ENCODE data around the gene RIPK4.
"Not testable (repeated sequence)": the region's sequence is repeated elsewhere in the genome, so short reads cannot be mapped to it uniquely, and the experiment has no call there.

RIPK4 gene

DNA sequence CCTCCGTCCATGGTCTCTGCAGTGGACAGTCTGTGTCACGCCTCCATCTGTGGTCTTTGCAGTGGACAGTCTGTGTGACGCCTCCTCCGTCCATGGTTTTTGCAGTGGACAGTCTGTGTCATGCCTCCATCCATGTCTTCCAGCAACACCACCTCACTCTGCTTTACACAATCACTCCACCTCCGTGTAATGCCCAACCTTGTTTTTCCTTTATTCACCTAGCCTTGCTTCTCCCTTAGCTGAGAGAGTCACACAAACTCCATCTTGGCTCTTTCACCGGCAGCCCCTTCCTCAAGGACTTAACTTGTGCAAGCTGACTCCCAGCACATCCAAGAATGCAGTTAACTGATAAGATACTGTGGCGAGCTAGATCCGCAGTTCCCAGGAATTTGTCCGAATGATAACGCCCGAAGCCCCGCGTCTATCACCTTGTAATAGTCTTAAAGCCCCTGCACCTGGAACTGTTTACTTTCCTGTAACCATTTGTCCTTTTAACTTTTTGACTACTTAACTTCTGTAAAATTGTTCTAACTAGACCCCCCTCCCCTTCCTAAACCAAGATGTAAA is 52.5 kb downstream of the RIPK4 start:
- not testable (repeated sequence) for DNase-seq (ENCODE audit: low read depth in 2 of 2)

DNA sequence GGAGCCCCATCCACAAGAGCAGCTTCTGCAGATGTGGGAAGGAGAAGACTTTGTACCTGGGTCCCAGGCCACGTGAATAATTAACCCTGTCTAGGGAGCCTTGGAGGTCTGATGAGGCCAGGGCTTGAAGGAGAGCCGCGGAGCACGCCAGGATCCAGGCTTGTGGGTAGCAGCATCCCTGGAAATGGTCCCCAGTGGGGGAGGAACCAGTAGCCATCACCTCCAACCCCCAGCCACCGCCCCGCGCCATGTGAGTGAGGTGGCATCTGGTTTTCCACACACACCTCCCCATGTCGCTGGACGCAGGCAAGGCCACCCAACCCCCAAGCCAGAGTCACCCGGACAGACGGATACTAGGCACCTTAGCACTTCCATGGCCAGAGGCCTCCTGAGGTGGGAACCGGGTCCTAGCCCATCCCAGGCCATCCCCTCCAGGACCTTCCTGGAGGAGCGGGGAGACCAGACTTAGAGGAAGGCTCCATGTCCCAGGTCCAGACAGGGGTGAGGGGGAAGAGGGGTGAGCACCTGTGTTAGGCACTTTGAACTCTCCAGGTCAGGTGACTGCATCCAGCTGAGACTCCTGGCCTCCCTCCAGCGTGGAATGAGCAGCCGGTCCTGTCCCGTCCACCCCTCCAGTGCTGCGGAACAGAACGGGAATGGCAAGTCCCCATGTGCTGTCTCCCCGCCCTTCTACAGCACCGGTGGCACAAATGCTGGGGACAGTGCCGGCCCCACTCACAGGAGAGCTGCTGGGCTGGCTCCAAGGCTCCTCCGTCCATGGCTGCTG is 53.2 kb downstream of the RIPK4 start:
- DNase-seq (ENCODE audit: low read depth in 2 of 2): no peak

DNA sequence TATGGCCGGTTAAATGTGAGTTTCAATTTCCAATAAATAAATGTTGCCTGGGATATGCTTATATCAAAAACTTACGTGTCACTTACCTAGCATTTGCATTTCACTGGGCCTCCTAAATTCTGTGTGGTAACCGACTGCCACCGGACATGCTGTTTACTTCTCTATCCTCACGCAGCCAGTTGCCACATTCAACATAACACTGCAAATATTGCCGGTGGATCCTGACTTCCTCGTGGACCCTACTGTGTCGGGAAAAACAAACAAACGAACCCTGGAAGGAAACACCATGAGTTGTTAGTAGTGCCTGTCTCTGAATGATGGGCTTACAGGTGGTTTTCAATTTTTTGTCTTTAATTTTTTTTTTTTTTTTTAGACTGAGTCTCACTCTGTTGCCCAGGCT is 54.1 kb downstream of the RIPK4 start:
- DNase-seq (ENCODE audit: low read depth in 2 of 2): no peak

DNA sequence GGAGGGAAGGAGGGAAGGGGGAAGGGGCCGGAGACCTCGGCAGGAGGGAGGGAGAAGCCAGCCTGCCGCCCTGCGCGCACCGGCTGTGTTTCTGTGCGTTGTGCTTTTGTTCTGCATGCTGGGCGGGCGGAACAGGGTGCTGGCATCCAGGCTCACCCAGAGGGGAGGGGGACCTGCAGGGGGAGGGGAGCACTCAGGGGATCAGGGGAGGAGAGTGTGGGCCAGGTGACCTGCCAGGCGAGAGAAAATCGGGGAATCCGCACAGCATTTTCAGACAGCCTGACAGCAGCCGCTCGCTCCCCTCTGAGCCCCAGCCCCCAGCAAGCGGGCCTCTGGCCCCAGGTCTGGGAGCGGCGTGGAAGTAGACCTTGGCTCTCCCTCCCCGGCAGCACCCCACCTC is 54.7 kb downstream of the RIPK4 start:
- no peak for DNase-seq (ENCODE audit: low read depth in 2 of 2)

DNA sequence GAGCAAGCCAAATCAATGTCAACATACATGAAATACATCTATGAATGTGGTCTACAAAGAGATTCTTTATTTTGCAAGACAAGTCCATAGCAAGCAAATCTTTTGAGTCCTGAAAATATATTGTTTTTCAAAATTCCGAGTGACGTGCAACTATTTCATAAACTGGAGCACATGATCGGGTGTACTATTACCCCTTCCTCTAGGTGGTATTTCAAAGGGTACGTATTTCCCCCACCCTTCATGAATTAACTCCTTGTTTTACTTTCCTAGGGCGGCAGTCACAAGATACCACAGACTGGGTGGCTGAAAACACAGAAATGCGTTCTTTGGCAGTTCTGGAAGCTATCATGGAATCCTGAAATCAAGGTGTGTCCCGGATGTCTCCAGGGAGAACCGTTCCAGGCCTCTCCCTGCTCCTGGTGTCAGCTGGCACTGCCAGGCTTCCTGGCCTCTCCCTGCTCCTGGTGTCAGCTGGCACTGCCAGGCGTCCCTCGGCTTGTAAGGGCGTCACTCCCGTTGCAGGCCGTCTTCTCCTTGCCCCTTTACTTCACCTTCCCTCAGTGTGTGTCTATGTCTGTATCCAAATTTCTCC is 55.3 kb downstream of the RIPK4 start:
- DNase-seq (ENCODE audit: low read depth in 2 of 2): no peak

DNA sequence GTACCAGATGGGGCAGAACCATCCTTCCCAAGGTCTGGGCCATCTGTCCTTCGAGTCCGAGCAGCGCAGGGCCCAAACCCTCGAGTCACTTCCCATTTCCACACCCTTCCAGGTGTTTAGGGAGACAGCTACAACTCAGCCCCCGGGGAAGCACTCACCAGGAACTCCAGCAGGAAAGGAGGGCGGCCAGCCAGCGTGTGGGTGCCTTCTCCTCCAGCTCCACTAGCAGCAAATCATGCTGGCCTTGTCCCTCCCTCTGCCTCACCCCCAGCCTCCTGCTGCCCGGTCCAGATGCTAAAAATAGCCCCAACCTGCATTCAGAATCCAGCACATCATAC is 56.1 kb downstream of the RIPK4 start:
- no peak for DNase-seq (ENCODE audit: low read depth in 2 of 2)

DNA sequence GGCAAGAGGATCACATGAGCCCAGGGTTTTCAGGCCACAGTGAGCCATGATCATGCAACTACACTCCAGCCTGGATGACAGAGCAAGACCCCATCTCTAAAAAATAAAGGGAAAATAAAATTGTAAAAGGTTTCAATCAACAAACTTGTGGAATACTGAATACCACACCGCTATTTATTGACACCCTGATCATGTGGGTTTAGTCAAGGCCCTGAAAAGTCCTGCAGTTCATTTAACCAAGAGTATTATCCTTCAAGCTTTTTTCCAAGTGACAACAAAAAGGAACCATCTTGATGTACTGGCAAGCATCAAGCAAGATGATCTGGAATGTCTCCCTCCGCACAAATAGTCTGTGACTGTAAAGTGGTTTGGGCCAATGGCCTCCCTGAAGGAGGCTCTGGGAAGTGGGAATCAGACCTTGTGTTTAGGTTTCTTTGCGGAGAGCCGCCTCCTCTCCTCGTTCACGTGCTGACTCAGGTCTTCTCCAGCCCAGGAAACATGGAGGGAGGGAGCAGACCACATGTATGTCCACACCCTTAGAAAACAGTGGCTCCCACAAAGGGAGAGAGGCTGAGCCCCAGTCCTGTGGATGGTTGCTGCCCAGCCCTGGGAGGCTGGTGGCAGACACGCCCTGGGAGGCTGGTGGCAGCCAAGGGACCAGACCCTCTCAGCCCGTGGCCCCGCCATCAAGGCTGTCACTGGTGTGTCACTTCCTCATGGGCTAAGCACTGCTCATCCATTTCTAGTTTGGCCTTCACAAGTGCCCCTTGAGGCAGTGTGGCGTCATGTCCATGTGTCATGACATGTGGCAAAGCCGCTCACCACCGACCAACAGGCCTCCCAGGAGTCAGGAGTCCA is 56.7 kb downstream of the RIPK4 start:
- no peak for DNase-seq (ENCODE audit: low read depth in 2 of 2)

DNA sequence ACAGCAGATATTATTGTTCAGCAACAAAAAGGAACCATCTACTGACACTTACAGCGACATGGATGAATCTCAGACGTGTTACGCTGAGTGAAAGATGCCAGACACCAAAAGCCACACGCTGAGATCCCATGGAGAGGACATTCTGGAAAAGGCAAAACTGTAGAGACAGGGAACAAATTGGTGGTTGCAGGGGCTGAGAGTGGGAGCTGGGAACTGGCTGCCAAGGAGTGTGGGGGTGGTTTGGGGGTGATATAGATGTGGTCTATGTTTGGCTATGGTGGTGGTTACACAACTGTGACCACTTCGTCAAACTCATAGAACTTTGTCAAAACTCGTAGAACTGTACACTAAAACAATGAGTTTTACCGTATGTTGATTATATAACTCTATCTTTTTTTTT is 57.7 kb downstream of the RIPK4 start:
- no peak for DNase-seq (ENCODE audit: low read depth in 2 of 2)

DNA sequence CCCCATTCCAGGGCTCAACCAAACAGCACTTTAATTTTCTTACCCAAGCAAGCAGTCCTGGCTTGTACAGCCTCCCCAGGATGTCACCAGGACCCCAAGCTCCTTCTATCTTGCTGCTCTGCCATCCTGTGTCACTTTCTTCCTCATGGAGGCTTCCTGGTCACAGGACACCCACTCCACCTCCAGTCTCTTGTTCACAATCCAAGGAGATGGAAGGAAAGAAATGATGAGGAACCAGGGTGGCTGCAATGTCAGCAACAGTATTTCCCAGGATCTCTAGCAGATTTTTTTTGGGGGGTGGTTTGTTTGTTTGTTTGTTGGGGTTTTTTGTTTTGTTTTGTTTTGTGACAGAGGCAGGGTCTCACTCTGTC is 58.9 kb downstream of the RIPK4 start:
- DNase-seq (ENCODE audit: low read depth in 2 of 2): no peak

DNA sequence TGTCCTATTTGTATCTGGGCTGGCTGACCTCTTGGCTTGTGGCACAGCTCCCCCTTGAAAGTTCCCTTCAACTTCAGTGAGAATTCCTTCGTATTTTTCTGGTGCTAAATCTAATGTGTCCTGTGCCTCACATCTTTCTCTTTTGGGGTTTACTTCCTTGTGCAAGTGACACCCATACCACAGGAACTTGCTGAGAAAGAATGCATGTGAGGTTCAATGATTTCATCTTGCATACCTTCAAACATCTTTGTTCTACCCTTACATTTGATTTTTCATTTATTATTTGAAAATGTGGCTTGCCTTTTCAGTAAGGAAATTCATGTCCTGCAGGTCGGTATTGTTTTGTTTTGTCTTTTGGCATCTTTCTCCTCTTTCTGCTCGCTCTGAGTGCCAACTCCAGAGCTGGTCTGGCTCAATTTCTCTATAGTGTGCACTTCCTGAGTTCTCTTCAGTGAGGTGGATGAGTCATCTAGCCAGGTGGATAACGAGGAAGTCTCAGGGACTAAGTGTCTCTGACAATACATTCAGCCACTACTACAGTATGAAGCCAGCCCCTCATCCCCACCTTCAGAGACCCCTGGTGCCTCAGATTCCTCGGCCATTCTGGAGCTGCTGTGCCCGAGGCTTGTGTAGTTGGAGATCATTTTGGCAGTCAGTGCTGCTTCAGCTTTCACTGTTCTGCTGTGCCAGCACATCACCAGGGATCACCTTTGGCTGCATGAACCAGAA is 59.5 kb downstream of the RIPK4 start:
- no peak for DNase-seq (ENCODE audit: low read depth in 2 of 2)

DNA sequence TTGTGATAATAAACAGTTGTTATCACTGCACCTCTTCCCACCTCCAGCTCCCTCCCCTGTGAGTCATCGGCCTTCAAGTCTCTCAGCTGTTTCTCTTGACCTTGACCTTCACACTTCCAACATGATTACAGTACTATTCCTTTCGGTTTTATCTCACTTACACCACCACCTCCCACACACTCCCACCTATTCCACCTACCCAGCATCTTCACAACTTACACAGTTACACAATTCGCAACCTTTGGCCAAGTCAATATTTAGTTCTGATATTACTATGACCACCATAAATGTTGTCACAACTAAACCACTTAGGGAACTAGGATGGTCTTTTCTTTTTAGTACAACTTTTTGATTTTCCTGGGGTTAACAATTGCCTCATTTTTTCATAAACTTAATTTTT is 60.2 kb downstream of the RIPK4 start:
- DNase-seq (ENCODE audit: low read depth in 2 of 2): no peak

DNA sequence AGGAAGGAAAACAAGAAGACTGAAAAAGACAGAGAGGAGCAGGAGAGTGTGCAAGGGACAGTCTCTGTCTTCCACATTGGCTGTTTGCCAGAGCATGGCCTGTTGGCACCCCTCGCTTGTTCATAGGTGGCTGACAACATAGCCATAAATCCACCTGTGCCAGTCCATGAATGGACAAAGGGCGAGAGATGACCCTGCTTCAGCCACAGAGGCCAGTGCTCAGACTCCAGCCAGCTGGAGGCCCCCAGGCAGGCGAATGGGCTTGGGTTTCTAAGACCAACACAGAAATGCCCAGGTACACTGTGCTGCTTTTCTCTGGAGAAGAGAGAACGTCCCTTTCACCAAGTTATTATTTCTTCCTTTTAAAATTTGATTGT is 60.6 kb downstream of the RIPK4 start:
- DNase-seq (ENCODE audit: low read depth in 2 of 2): no peak

DNA sequence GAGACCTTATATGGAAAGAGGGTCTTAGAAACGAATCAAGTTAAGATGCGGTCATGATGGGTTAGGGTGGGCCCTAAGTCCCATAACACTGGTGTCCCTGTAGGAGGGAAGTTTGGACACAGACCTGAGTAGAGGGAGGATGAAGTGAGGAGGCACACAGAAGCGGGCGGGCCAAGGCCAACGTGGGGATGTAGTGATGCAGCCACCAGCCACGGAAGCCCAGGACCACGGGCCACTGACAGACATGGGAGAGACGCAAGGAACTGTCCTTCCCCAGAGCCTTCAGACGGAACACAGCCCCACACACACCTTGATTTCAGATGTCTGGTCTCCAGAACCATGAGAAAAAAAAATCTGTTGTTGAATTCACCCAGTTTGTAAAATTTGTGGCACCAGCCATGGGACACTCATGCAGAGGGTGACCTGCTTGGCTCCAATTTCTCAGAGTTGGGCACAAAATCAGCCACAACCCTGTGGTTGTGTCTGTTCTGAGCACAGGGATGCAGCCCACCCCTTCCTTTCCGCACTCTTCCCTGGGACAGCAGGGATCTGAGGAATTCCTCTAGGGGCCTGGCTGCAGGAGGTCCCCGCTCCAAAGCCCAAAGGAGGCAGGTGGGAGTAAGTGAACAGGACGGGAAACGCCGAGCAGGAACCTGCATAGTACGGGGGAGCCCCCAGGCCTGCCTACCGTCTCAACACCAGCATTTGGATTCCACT is 61.1 kb downstream of the RIPK4 start:
- no peak for DNase-seq (ENCODE audit: low read depth in 2 of 2)

DNA sequence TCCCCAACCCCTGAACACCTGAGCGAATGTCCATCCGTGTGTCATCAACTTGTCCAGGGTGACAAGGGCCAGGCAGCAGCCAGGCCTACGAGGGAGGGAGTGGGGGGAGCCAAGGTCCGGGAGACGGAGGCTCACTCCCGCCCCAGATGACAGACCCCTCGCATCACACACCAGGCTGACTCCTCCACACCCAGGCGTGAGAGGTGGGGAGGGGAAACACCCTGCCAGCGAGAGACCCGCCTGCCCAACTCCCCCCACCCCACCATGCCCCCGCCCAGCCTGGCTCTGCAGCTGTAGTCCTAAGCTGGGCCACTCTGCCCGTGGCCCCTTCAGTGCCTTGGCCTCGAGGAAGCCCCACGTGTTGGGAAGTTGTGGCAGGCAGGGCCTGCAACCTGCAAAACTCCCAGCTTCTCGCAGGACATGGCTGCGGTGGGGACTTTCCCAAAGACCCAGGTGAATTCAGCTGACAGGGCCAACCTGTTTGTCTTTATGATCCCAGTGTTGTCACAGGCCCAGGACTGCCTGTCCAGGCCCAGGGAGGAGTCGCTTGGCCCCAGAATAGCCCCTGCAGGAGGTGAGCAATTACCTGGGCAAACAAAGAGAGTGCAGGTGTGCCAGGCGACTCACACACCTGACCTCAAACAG is 62.9 kb downstream of the RIPK4 start:
- DNase-seq (ENCODE audit: low read depth in 2 of 2): no peak

DNA sequence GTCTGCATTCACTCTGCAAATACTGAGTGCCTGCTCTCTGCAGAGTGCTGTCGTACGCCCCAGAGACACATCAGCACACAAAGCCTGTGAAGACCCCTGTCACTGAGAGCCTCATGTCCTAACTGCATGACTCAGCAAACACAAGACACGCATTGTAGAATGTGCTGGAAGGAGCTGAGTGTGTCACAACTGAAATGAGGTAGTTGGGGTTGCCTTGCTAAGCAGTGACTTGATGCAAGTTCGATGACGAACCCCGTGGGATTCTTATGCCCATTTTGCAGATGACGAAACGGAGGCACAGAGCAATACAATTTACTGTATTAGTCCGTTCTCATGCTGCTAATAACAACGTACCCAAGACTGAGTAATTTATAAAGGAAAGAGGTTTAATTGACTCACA is 65.1 kb downstream of the RIPK4 start:
- DNase-seq (ENCODE audit: low read depth in 2 of 2): no peak

DNA sequence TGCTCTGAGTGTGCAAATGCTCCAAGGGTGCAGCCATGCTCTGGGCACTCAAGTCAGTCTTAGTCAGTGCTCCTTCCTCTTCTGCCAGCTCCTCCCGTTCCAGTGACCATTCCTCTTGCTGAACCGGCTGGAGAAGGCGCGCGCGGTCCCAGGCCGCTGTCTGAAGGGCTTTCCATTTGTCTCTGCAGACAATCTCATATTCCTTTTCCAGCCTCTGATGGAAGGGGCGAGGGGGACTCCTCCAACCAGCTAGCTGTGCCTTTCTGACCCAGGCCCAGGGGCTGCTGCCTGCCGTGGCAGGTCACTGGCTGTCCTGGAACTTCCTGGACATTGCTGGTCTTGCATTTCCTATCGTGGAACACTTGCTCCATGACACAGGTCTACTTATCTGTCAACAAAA is 67.5 kb downstream of the RIPK4 start:
- DNase-seq (ENCODE audit: low read depth in 2 of 2): no peak

DNA sequence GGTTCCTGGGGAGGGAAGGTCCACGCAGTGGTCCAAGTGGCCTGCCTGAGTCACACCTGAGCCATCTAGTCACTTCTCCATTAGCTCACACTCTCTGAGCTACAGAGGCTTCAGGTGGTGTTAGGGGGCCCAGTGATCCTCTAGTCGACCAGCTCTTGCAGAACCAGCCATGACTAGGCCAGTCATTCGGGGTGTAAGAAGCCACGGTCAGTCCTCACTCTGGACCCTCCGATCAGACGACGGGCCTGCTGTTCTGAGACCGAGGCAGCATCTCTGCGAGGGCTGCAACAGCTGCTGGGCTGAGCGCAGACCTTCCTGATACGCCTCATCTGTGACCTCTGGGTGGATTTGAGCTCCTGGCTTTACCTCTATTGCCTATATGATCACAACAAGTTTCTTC is 68.8 kb downstream of the RIPK4 start:
- DNase-seq (ENCODE audit: low read depth in 2 of 2): no peak

DNA sequence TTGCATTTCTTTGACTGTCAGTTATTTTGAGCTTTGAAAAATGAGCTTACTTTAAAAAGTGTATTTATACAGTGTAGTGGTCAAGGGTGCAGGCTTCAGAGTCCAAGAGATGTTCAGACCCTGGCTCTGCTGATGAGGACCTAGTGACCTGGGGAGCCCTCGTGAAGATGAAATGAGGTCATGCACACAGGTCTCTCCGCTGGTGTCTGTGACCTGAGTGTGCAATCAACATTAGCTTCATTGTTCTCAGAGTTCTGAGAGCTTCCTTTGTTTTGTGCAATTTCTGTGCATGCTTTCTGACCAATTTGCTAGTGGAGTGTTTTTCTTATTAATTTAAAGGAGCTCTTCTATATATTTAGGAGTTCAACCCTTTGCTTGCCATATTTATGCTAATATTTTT is 71.3 kb downstream of the RIPK4 start:
- no peak for DNase-seq (ENCODE audit: low read depth in 2 of 2)

DNA sequence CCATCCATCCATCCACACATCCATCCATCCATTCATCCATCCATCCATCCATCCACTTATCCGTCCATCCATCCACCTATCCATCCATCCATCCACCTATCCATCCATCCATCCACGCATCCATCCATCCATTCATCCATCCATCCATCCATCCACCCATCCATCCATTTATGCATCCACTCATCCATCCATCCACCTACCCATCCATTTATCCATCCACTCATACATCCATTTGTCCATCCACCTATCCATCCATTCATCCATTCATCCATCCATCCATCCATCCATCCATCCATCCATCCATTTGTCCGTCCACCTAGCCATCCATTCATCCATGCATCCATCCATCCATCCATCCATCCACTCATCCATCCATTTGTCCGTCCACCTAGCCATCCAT is 72.8 kb downstream of the RIPK4 start:
- not testable (repeated sequence) for DNase-seq (ENCODE audit: low read depth in 2 of 2)

DNA sequence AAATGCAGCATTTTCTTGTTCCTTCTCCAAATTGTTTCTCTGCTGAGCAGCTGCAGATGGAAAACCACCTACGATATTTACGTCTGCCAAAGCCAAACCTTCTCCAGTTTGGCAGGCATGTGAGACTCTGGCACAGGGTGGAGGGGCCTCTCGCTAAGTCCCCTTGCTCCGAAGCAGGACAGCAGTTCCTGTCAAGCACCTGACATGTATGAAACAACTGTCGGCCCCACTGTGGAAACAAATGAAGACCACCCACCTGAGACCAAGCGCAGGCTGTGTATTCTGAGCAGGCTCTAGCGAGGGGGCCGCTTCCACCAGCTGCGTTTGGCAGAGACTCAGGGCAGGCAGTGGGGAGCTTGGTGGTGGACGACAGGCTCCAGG is 74.7 kb downstream of the RIPK4 start:
- no peak for DNase-seq (ENCODE audit: low read depth in 2 of 2)

Data from stimulated activated CD4-positive, alpha-beta T cell treated with anti-CD3 and anti-CD28 coated beads, Interleukin-1b, Interleukin-23, amount 100 ng/mL, for 4 hours (primary cell).